ENCODE measurements around the gene CELF4. TPM values are rescaled to one million over a fixed set of nuclear protein-coding genes. Genes with fewer than 3 reads are reported as not detected.

CELF4 gene
- total and polyA plus RNA-seq, 2 of the 4 experiments (the other 2 are of a cell fraction), result not detected

- Histone ChIP-seq H2AK9ac (replicated peaks; ENCODE audit: low read depth, low read length, poor library complexity) (no peak overlapping the region), H3K27ac (ENCODE audit: insufficient read depth, low read length) (no peak overlapping the region), H4K20me1 (ENCODE audit: insufficient read depth, low read length) (no peaks in the 10 kb centered on the region), H3K79me1 (ENCODE audit: low read depth in 1 of 2, low read length in 2 of 2) (no peaks in the 10 kb centered on the region), H3K4me1 (ENCODE audit: control insufficient read depth, insufficient read depth, low read length) (no peaks in the 10 kb centered on the region), H4K5ac (ENCODE audit: low read depth, low read length) (no peak overlapping the region), H2BK20ac (ENCODE audit: low read depth, low read length) (no peak overlapping the region), H3K9me1 (ENCODE audit: insufficient read depth, low read length) (no peaks in the 10 kb centered on the region), H2BK5ac (ENCODE audit: low read depth, low read length, poor library complexity, severe bottlenecking) (no peak overlapping the region), H3K14ac (replicated peaks; ENCODE audit: low read depth, low read length) (no peak overlapping the region), H4K91ac (ENCODE audit: insufficient read depth, low read depth, low read length) (no peak overlapping the region), H3K4ac (ENCODE audit: low read depth, low read length) (no peak overlapping the region), H3K36me3 (ENCODE audit: control insufficient read depth, insufficient read depth, low read length) (no peaks in the 10 kb centered on the region), H2AFZ (replicated peaks; ENCODE audit: low read length, poor library complexity) (no peak overlapping the region), H2AK5ac (ENCODE audit: low read depth, low read length) (no peak overlapping the region), H3K27me3 (ENCODE audit: control insufficient read depth, insufficient read depth, low read length) (peaks cover 24% of the 10 kb centered on the region), H2BK15ac (ENCODE audit: low read depth, low read length) (no peak overlapping the region), H3K4me2 (ENCODE audit: low read depth, low read length) (no peak overlapping the region), H2BK120ac (ENCODE audit: low read depth, low read length) (no peak overlapping the region), H3K9ac (ENCODE audit: low read depth, low read length) (no peak overlapping the region), H3K18ac (ENCODE audit: low read depth, low read length) (no peak overlapping the region), H3K4me3 (ENCODE audit: insufficient read depth, low read depth, low read length) (no peak overlapping the region), H3K9me3 (ENCODE audit: control insufficient read depth, insufficient read depth, low read length) (no peaks in the 10 kb centered on the region), H3K56ac (ENCODE audit: extremely low read depth, insufficient read depth, low read length) (no peak overlapping the region), H4K8ac (ENCODE audit: low read depth in 2 of 2, low read length in 2 of 2) (no peak overlapping the region), H3K23ac (ENCODE audit: low read depth, low read length) (no peak overlapping the region)
- in situ Hi-C loops (cut with MboI; ENCODE audit: low sequenced_read_pairs), result no loop called here
- ATAC-seq (ENCODE audit: low read depth) (no peak), DNase-seq (no peak)
- ChIA-PET POLR2A (ENCODE audit: unreplicated experiment) (no interaction called here), CTCF (no interaction called here)
- WGBS, 2 experiments (ENCODE audit: extremely low coverage in 2 of 2, insufficient read length in 1 of 2), result no CpG with 5 or more reads among the region's 2 CpGs
- TF ChIP-seq CEBPB (IDR thresholded peaks at IDR 0.05; ENCODE audit: low read depth, low read length) (no peak), NFE2L2 (IDR thresholded peaks at IDR 0.05; ENCODE audit: low read depth, low read length) (no peak), RAD21 (IDR thresholded peaks at IDR 0.05; ENCODE audit: low read length) (no peak), ELK1 (IDR thresholded peaks at IDR 0.05; ENCODE audit: borderline replicate concordance, low read depth, low read length) (no peak), BHLHE40 (IDR thresholded peaks at IDR 0.05; ENCODE audit: low read depth, low read length) (no peak), POLR2A (IDR thresholded peaks at IDR 0.05; ENCODE audit: low read depth, low read length) (no peak)
- BruUV-seq (replicated peaks), result no TSS peak
- dilution Hi-C loops (cut with HindIII; ENCODE audit: low sequenced_read_pairs, unreplicated experiment), result no loop called here
- intact Hi-C loops (cut with micrococcal nuclease), result no loop called here
Observed at GRCh38 chr18:37272226-37272625, 293.4 kb downstream of the CELF4 start.
